Fibroblast of mammary gland (primary cell): ENCODE measurements around the gene TFIP11.

Experiments
- DNase-seq: peaks from one replicate; pipeline ENCODE4 v3.0.0-alpha.2; 2010; ENCODE audit warnings: low read depth
- H3K4me3 ChIP-seq: 2 replicates; pipeline ENCODE4 v1.5.1; 2011; ENCODE audit warnings: low read depth, mild to moderate bottlenecking, low read length, moderate library complexity; ENCODE audit not compliant: control insufficient read depth
- CTCF ChIP-seq: conservative IDR thresholded peaks from 2 replicates; pipeline ENCODE4 v1.5.1; 2011; ENCODE audit warnings: low read depth, low read length, inconsistent platforms; ENCODE audit not compliant: control insufficient read depth, insufficient read depth

Gene TFIP11

GRCh38 chr22:26496456-26496855 lies 15.8 kb downstream of the TFIP11 start:
- TF ChIP-seq CTCF, result no peak
- DNase-seq, result no peak

DNA sequence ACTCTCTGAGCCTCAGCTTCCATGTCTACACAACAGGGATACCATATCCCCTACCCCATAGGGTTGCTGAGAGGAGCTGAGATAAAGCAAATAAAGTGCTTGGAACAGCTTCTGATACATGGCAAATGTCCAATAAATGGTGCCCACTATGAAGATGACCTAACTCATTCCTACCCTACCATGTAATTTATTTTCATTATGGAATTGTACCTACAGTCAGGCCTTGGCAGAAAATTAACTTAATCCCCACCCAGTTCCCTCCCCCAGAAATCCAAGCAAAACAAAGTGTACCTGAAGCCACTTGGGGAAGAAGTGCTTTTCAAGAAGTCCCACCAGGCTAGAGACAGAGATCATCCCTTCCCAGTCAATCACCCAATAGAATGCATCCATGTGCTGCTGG lies 17.8 kb downstream of the TFIP11 start:
- TF ChIP-seq CTCF, result no peak
- H3K4me3 ChIP-seq, result no peak overlapping the region
- no peak for DNase-seq

More at GRCh38 chr22:26496456-26496855, 15.8 kb downstream of the TFIP11 start:
- no peak overlapping the region for H3K4me3 ChIP-seq

GRCh38 chr22:26492220-26492619 lies 20.1 kb downstream of the TFIP11 start:
- DNase-seq, result no peak
- no peak overlapping the region for H3K4me3 ChIP-seq
- no peak for TF ChIP-seq CTCF

DNA sequence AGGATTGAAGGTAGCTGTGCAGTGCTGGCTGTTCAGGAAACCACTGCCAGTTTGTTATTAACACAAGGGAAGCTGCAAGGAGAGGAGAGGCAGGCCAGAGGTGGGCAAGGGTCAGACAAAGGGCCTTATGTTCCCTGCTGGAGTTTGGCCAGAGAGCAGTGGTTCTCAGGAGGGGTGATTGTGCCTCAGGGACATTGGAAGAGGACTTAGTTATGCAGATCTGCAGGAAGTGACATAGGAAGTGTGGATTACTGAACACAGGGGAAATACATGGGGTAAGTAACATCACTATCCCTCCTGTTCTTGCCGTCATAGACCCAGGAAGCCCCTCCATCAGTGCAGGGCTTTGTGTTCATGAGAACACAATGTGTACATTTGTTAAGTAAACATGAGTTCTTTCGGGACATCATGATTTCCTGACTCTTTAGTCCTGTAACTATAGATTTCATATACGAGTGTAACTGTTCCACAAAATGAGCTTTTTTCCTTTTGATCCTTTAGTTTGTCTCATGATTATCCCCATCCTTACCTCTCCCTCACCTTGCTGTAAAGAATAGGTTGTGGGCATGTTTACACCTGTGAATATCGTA lies 22.7 kb downstream of the TFIP11 start:
- TF ChIP-seq CTCF, result no peak
- no peak for DNase-seq
- no peak overlapping the region for H3K4me3 ChIP-seq

DNA sequence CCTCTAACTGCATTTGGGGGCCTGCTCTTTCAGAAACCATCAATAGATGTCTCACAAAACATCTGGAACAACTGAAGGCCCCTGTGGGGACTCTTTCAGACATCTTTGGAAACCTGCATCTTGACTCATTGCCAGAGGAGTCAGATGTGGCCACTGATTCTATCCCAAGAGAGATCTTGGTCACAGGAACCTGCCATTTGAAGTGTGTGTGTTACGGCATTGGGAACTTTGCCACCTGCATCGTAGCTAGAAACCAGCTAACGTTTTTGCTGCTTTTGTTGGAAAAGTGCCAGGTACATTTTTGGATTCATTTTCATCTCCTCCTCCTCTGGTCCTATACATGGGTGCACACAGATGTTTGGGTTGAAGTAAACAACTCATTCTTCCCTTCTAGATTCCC lies 24.3 kb downstream of the TFIP11 start:
- TF ChIP-seq CTCF, result no peak

DNA sequence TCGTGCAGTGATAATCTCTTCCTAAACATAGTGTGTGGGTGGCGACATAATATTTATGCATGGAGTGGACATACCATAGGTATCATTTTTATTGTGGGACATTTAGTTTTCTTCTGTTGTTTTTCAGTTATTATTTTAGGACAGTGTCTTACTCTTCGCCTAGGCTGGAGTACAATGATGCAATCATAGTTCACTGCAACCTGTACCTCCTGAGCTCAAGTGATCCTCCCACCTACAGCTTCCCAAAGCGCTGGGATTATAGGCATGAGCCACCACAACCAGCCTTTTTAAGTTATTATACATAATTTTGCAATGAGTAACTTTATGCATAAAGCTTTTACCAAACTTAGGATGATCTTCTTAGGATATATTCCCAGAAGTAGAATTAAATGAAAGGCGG lies 25.9 kb downstream of the TFIP11 start:
- no peak for TF ChIP-seq CTCF
- no peak for DNase-seq
- H3K4me3 ChIP-seq, result no peak overlapping the region

More for the DNA sequence above, 24.3 kb downstream of the TFIP11 start:
- DNase-seq, result peak; percentile 35
- H3K4me3 ChIP-seq, result no peak overlapping the region
